BLaER1 (cell line): ENCODE results near the gene RTEL1.

ENCODE experiments used
- H3K27ac ChIP-seq: shearing (Covaris generic); formaldehyde crosslinking; 2 replicates; pipeline ENCODE4 v1.8.1; 2022
- H3K27me3 ChIP-seq: shearing (Covaris generic); formaldehyde crosslinking; 2 replicates; pipeline ENCODE4 v1.8.1; 2022
- H3K36me3 ChIP-seq: shearing (Covaris generic); formaldehyde crosslinking; 2 replicates; pipeline ENCODE4 v1.8.1; 2022
- H3K4me1 ChIP-seq: shearing (Covaris generic); formaldehyde crosslinking; 2 replicates; pipeline ENCODE4 v1.8.1; 2022
- H3K4me2 ChIP-seq: shearing (Covaris generic); formaldehyde crosslinking; 2 replicates; pipeline ENCODE4 v1.8.1; 2022
- H3K4me3 ChIP-seq: shearing (Covaris generic); formaldehyde crosslinking; 2 replicates; pipeline ENCODE4 v1.8.1; 2022
- H3K9ac ChIP-seq: shearing (Covaris generic); formaldehyde crosslinking; 2 replicates; pipeline ENCODE4 v1.8.1; 2022
- H3K9me3 ChIP-seq: shearing (Covaris generic); formaldehyde crosslinking; 2 replicates; pipeline ENCODE4 v1.8.1; 2022
- H4K20me1 ChIP-seq: shearing (Covaris generic); formaldehyde crosslinking; 2 replicates; pipeline ENCODE4 v1.8.1; 2022
- Cebpa-rat ChIP-seq: shearing (Covaris generic); IDR thresholded peaks from 2 replicates; pipeline ENCODE4 v1.8.1; 2022

Gene RTEL1

GRCh38 chr20:63686492-63687321, 28.6 kb downstream of the RTEL1 start:
- Histone ChIP-seq H3K4me3 (no peak overlapping the region), H4K20me1 (peaks cover 11% of the 10 kb centered on the region; the same call in 1 of the 2 replicates), H3K36me3 (peaks cover 18% of the 10 kb centered on the region), H3K9me3 (no peaks in the 10 kb centered on the region), H3K27me3 (no peaks in the 10 kb centered on the region), H3K27ac (peak overlapping the region; percentile 51; the same call in 1 of the 2 replicates), H3K4me1 (peaks cover 32% of the 10 kb centered on the region), H3K4me2 (peak overlapping the region; percentile 66), H3K9ac (peak overlapping the region; percentile 20; the same call in 1 of the 2 replicates)
- TF ChIP-seq Cebpa-rat = no peak

GRCh38 chr20:63687419-63688178, 29.5 kb downstream of the RTEL1 start:
- Histone ChIP-seq H3K27ac (peak overlapping the region; percentile 51; the same call in 1 of the 2 replicates), H3K9ac (peak overlapping the region; percentile 20; the same call in 1 of the 2 replicates), H4K20me1 (peaks cover 20% of the 10 kb centered on the region; the same call in 1 of the 2 replicates), H3K4me1 (peaks cover 41% of the 10 kb centered on the region), H3K9me3 (no peaks in the 10 kb centered on the region), H3K36me3 (peaks cover 10% of the 10 kb centered on the region; the same call in 1 of the 2 replicates), H3K27me3 (no peaks in the 10 kb centered on the region), H3K4me2 (peak overlapping the region; percentile 66), H3K4me3 (no peak overlapping the region)
- TF ChIP-seq Cebpa-rat = no peak

- peaks cover 43% of the 10 kb centered on the region for H3K4me1 ChIP-seq
- no peak overlapping the region for H3K4me2 ChIP-seq
- H3K4me3 ChIP-seq = no peak overlapping the region
- no peak for TF ChIP-seq Cebpa-rat
- H4K20me1 ChIP-seq = peaks cover 20% of the 10 kb centered on the region; the same call in 1 of the 2 replicates
- H3K9ac ChIP-seq = no peak overlapping the region
- H3K27me3 ChIP-seq = no peaks in the 10 kb centered on the region
- peaks cover 2% of the 10 kb centered on the region; the same call in 1 of the 2 replicates for H3K36me3 ChIP-seq
- H3K9me3 ChIP-seq = no peaks in the 10 kb centered on the region
- no peak overlapping the region for H3K27ac ChIP-seq
These were observed 30.3 kb downstream of the RTEL1 start for GRCh38 chr20:63688228-63689045.

- peaks cover 43% of the 10 kb centered on the region for H3K4me1 ChIP-seq
- H3K9ac ChIP-seq = no peak overlapping the region
- no peaks in the 10 kb centered on the region for H3K27me3 ChIP-seq
- peaks cover 7% of the 10 kb centered on the region; the same call in 1 of the 2 replicates for H3K36me3 ChIP-seq
- no peak overlapping the region for H3K27ac ChIP-seq
- no peak overlapping the region for H3K4me3 ChIP-seq
- no peak for TF ChIP-seq Cebpa-rat
- no peak overlapping the region for H3K4me2 ChIP-seq
- H4K20me1 ChIP-seq = peaks cover 20% of the 10 kb centered on the region; the same call in 1 of the 2 replicates
- H3K9me3 ChIP-seq = no peaks in the 10 kb centered on the region
These were observed 31.2 kb downstream of the RTEL1 start for GRCh38 chr20:63689046-63690002.

- no peak overlapping the region for H3K4me3 ChIP-seq
- no peaks in the 10 kb centered on the region for H3K9me3 ChIP-seq
- no peak overlapping the region for H3K9ac ChIP-seq
- TF ChIP-seq Cebpa-rat = no peak
- peaks cover 20% of the 10 kb centered on the region; the same call in 1 of the 2 replicates for H4K20me1 ChIP-seq
- no peak overlapping the region for H3K27ac ChIP-seq
- no peaks in the 10 kb centered on the region for H3K27me3 ChIP-seq
- peaks cover 14% of the 10 kb centered on the region; the same call in 1 of the 2 replicates for H3K36me3 ChIP-seq
- H3K4me1 ChIP-seq = peaks cover 44% of the 10 kb centered on the region
- H3K4me2 ChIP-seq = peak overlapping the region; percentile 65; the same call in 1 of the 2 replicates
These were observed 32.1 kb downstream of the RTEL1 start for GRCh38 chr20:63690003-63690897.

- Histone ChIP-seq H4K20me1 (peaks cover 20% of the 10 kb centered on the region; the same call in 1 of the 2 replicates), H3K27ac (peak overlapping the region; percentile 56), H3K4me3 (no peak overlapping the region), H3K36me3 (peaks cover 20% of the 10 kb centered on the region), H3K4me1 (peaks cover 50% of the 10 kb centered on the region), H3K4me2 (peak overlapping the region; percentile 65), H3K9ac (peak overlapping the region; percentile 29; the same call in 1 of the 2 replicates), H3K27me3 (no peaks in the 10 kb centered on the region), H3K9me3 (no peaks in the 10 kb centered on the region)
- TF ChIP-seq Cebpa-rat = no peak
These were observed 33.0 kb downstream of the RTEL1 start for GRCh38 chr20:63690898-63691710.
